Urothelium cell line (cell line): ENCODE measurements around the gene FAM107B.
A peak's percentile ranks its signal among the peaks of the same experiment; 100 is the strongest.
"Not testable (repeated sequence)": the region's sequence is repeated elsewhere in the genome, so short reads cannot be mapped to it uniquely, and the experiment has no call there.

Experiments
- DNase-seq: peaks from one replicate; pipeline ENCODE4 v3.0.0; 2011; ENCODE audit warnings: low spot score, mixed read lengths
- FAIRE-seq: peaks from 2 replicates; lab custom pipeline; 2011; peaks lifted over from hg19 to GRCh38; lab: Jason Lieb, UNC

FAM107B gene

DNA sequence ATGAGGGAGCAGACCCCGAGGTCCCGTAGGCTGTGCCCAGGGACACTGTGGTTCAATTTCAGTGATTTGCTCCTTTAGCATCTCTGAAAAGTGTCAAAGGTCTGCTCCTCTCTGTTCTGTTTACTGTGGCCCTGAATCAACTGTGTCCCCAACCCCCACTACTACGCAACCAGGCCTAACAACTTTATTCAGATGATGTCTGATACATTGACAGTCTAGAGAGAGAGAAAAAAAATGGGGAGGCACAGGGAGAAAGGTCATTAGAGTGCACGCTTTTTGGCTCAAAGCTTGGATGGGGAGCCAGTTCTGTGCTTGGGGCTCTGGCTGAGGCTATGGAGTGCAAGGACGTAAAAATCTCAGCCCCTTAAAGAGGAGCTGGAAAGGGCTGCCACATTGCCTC, 77.9 kb downstream of the FAM107B start:
- FAIRE-seq (no peak), DNase-seq (no peak)

DNA sequence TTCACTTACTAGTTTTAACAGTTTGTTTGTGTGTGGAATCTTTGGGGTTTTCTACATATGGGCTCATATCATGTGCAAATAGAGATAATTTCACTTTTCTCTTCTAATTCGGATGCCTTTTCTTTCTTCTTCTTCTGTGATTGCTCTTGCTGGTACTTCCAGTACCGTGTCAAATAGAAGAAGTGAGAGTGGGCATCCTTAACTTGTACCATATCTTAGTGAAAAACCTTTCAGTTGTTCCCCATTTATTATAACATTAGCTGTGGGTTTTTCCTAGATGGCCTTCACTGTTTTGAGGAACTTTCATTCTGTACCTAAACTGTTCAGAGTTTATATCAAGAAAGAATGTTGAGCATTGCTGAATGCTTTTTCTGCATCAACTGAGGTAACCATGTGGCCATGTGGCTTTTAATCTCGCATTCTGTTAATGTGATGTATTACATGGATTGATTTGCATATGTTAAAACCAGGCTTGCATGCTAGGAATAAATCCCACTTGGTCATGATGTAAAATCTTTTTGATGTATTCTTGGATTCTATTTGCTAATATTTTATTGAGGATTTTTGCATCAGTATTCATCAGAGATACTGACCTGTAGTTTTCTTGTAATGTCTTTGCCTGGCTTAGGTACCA, 78.7 kb downstream of the FAM107B start:
- FAIRE-seq (no peak), DNase-seq (no peak)

DNA sequence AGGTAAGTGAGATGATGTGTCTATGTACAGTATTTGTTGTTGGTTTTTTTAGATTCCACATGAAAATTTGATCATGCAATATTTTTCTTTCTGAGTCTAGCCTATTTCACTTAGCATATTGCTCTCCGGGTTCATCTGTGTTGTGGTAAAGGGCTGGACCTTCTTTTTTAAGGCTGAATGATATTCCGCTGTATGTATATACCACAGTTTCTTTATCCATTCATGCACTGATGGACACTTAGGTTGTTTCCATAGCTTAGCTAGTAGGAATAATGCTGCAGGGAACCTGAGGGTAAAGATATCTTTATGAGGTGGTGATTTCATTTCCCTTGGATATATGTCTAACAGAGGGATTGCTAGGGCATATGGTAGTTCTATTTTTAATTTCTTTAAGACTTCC, 80.8 kb downstream of the FAM107B start:
- no peak for DNase-seq
- FAIRE-seq: no peak

DNA sequence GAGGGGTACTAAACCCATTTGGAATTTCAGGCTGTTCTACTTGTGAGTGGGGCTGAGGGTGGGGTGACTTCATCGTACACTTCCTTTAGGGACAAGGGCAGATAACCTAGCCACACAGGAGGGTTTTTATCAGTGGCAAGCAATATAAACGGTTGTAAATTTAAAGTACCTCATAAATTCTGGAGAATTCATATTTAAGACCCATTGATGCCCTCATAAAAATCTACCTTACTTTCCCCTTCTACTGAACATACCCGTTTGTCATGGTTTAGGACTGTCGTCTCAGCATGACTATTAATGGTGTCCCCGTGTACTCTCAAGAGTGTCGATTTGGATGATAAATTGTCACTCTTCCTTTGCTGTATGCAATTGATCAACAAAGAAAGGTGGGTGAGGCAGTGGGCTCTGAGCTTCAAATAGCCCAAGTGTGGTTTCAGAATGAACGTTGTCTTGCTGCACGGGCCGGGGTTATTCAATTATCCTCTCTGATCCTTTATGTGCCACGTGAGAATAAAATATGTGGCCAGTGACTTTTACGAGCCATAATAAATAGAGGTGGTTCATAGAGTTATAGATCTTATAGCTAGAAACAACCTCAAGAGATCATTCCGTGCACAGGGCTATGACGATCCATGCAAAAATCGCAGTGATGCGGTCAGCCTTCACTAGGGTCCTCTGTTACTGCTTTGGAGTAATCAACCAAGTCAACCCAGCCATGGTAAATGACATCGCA, 82.2 kb downstream of the FAM107B start:
- no peak for FAIRE-seq

DNA sequence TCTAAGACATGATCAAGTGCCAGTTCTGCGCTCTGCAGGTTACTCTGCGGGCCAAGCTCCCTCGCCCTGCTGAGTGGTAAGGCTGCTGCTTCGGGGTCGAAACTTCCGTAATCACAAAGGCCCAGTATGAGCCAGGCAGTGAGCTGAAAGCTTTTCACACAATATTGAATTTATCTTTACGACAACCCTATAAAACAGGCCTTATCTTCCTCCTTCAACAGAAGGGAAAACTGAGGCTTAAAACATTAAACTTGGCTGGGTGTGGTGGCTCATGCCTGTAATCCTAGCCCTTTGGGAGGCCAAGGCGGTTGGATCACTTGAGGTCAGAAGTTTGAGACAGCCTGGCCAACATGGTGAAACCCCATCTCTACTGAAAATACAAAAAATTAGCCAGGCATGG, 83.3 kb downstream of the FAM107B start:
- DNase-seq (no peak), FAIRE-seq (no peak)

More for the DNA sequence above, 82.2 kb downstream of the FAM107B start:
- DNase-seq: no peak

DNA sequence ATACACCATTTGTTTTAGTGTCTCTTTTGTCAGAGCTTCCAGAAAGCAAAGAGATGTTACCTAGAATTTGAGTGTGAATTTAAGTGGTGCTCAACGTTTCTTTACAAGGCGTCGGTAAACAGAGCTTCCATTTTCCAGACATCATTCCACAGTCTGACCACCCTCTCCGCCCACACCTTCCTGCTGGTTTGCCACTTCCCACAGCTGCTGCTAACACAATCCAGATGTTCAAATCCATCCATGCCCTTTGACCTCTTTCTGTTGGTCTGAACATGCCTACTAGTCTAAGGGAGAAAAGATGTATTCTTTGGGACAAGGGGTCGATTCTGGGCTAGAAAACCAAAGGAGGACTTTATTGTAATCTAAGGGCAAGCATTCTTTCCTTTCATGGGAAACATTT, 86.1 kb downstream of the FAM107B start:
- FAIRE-seq: peak; percentile 40
- DNase-seq: no peak

DNA sequence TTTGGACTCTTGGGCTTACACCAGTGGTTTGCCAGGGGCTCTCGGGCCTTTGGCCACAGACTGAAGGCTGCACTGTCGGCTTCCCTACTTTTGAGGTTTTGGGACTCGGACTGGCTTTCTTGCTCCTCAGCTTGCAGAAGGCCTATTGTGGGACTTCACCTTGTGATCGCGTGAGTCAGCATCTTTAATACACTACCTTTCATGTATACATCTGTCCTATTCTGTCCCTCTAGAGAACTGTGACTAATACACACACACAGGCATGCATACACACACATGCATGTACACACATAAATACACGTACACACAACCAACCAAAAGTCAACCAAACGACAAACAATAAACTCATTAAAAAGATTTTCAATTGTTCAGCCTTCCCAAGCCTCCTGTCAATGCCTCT, 86.5 kb downstream of the FAM107B start:
- FAIRE-seq: peak; percentile 73
- DNase-seq: not testable (repeated sequence)

DNA sequence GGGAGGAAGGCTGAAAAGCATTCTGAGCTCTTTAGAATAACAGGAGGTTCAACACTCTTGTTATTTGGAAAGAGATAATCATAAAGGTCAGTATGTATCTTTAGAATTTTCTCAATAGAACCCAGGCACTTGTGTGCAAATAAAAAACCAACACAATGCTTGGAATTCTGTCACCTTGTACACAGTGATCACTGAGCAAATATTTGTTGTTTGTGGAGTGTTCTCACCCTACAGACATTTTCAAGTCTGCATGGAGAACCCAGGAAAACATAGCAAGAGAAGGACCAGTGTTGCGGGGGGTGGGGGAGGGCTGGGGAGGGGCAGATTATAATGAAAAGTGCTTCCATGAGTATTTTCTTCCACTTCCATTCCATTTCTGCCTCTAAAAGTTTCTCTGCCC, 87.4 kb downstream of the FAM107B start:
- FAIRE-seq (no peak), DNase-seq (no peak)

DNA sequence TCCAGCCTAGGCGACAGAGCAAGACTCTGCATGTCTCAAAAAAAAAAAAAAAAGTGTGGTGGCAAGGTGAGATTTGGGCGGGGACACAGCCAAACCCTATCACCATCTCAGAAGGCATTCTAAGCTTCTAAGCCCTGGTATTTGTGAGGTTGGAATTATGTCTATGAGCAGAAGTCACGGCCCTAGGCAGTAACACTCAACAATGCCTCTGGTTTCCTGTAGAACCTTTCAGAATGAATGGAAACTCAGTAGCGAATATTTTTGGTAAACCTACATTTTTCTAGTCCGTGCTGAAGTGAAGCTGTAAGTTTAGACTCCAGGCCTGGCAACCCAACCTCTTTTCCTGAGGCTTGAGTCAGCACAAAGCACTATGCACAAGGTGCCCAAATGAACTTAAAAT, 88.3 kb downstream of the FAM107B start:
- DNase-seq (no peak), FAIRE-seq (no peak)

DNA sequence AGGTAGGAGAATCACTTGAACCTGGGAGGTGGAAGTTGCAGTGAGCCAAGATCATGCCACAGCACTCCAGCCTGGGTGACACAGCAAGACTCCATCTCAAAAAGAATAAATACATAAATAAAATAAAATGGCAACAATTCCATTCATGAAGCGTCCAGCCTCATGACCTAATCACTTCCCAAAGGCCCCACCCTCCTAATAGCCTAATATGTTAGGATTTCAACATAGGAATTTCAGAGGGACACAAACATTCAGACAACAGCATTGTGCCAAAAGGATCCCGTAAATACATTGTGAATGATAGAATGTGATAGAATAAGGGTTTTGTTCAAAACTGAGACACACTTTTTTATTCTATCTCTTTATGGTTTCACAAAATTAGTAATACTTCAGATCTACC, 90.3 kb downstream of the FAM107B start:
- DNase-seq (no peak), FAIRE-seq (no peak)

DNA sequence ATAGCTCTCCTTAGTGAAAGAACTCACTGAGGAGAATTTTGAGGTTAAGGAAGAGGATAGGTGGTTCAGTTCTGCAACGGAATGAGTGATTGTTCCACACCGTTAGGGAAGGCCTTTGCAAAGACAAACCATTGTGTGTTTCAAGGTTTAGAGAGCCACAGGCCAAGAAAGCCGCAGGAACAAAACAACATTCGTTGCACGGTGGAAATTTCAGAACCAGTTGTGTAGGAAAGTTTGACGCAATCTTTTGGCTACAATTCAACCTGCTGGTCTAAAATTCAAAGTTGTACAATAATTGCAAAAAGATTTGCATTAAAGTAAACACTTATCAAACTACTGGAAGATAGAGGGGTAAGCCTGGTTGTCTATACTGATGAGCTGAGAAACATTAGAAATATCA, 91.4 kb downstream of the FAM107B start:
- FAIRE-seq (no peak), DNase-seq (no peak)

DNA sequence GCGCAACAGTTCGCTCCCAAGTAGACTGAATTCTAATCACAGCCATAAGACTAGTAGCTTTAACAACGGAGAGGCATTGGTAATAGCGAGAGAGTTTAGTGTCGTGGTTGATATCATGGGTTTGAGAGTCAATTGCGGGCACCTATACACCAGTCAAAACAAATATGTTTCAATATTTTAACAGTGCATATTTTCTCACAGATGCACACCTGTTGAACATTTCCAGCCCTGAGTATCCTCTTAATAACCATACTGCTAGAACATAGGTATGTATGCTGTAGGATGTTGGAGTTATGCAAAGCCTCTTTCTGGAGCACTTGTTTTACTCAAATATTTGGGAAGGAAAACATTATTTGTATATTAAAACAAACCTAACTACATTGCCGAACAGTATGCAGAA, 92.9 kb downstream of the FAM107B start:
- FAIRE-seq (no peak), DNase-seq (no peak)

DNA sequence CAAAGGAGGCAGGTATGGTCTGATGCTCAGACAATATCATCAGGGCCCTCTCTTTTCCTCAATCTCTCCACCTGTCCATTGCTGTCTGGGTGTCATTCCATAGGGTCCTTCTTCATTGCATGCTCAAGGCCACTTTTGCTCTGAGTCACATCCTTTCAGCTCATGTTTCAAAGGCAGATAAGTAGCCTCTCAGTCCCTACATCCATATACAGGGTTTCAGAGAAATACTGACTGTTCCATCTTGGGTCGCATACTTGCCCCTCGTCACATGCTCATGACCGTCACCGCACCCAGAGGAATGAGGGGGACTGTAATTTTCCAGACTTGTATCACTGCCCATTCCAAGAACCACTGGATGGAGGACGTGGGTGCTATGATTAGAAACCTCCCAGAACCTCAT, 93.4 kb downstream of the FAM107B start:
- no peak for FAIRE-seq
- DNase-seq: no peak

DNA sequence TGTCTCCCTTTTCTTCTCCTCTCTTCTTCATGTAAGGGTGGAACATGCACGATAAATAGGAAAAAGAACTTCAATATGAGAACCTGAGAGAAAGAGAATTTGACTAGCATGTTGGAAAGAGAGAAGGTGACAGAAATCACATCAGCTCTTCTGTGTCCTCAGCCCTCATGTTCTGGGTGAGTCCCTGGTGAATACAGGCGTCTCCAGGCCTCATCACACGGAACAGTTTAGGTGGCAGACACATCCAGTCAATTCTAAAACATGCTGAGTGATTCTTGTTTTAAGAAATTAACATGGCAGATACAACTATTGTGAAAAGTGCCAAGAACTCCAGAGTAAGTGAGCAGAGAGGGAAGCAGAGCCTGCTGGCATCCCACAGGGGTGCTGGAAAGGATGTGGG, 96.1 kb downstream of the FAM107B start:
- FAIRE-seq: no peak
- DNase-seq: no peak

DNA sequence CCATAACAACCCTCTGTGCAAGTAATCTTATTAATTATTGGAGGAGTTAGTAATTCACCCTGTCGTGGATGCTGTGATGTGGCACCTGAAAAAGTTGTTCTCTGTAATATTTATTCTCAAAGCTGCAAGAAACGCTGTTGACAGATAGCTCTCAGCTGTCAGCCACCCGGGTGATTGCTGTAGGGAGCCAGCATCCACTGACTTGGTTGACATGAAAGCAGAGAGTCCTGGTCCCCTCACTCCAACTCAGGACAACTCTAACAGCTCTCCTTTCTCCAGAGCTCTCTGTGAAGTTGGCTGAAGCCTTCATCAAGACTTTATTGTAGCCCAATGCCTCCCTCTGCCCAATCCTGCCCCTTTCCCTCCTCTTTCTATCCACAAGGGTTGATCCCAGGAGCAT, 98.0 kb downstream of the FAM107B start:
- no peak for DNase-seq
- FAIRE-seq: no peak

DNA sequence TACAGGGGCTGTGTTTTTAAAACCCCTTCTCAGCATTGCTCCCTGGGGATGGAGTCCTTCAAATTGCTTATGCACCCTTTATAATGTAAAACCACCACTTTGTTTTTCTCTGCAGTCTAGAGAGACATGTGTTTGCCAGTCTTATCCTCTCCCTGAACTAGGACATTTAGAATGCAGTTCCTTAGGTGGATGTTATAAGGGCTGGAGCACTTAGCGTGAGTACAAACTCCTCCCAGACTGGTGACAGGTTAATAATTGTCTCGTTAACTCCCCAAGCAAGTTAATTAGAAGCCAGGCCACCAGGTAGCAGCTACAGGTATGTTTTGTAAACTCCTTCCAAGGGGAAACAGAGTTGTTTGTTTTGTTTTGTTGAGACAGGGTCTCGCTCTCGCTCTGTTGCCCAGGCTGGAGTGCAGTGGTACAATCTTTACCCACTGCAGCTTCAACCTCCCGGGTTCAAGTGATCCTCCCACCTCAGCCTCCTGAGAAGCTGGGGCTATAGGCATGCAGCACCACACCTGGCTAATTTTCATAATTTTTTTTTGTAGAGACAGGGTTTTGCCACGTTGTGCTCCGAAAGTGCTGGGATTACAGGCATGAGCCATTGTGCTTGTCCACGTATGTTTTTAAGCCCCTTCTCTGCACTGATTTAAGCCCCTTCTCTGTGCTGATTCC, 100.2 kb downstream of the FAM107B start:
- FAIRE-seq: no peak
- DNase-seq: no peak

DNA sequence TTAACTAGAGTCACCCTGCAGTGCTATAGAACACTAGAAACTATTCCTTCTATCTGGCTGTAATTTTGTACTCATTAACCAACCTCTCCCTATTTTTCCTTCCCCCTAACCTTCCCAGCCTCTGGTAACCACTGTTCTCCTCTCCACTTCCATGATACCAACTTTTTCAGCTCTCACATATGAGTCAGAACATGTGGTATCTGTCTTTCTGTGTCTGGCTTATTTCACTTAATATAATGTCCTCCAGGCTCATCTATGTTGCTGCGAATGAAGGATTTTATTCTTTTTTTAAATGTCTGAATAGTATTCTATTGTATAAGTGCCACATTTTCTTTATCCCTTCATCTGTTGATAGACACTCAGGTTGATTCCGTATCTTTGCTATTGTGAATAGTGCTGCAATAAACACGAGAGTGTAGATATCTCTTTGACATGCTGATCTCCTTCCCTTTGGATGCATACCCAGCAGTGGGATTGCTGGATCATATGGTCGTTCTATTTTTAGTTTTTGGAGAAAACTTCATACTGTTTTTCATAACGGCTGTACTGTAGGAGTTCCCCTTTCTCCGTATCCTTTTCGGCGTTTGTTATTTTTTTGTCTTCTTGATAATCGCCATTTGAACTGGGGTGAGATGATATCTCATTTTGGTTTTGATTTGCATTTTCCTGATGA, 101.4 kb downstream of the FAM107B start:
- no peak for FAIRE-seq
- no peak for DNase-seq

DNA sequence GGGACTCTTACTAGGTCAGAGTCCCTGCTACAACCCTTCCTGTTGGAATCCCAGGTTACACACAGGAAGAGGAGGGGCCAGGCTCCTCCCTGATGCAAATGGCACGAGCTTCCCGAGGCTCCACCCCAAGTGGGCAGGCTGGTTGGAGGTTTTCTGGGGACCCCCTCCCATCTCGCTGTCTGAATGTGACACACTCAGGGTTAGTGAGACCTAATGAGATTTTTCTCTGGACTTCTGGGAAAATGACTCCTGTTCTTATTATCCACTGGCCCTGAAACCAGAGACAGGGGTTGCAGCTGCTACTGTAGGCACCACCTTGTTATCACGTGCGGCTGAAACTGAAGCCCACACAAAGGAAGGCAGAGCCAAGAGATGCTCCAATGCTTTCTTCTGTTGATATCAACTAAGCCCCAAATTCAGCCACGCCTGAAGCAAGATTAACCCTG, 103.3 kb downstream of the FAM107B start:
- no peak for FAIRE-seq

DNA sequence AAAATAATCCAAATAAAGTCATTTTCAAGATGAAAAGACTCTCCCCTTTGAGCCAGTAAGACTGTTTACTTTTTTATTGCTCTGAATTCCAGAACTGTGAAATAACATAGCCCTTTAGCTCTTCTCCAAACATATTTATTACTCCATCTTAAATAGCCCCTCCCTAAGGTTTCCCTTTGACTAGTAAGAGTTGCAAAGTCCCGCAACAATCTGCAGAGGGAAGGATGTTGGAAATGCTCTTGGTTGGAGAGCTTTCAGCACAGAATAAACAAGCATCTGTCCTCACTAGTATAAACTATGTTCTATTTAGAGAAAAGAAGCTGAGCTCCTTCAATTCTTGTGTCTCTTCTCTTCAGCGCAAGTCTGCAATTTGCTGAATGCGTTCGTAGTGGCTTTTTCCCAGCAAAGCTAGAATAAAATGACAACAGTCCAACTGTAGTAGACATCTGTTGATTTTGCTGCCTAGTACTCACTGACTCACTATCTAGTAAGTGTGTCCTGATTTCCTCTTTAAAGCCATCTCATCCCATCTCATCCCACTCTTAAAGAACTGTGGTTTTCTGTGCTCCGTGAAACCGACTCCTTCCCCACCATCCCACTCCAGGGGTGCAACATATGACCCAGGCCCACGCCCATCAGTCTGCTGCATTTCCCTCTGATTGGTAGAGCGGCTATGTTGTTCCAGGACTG, 104.0 kb downstream of the FAM107B start:
- no peak for DNase-seq
- no peak for FAIRE-seq

More for the DNA sequence above, 103.3 kb downstream of the FAM107B start:
- no peak for DNase-seq

DNA sequence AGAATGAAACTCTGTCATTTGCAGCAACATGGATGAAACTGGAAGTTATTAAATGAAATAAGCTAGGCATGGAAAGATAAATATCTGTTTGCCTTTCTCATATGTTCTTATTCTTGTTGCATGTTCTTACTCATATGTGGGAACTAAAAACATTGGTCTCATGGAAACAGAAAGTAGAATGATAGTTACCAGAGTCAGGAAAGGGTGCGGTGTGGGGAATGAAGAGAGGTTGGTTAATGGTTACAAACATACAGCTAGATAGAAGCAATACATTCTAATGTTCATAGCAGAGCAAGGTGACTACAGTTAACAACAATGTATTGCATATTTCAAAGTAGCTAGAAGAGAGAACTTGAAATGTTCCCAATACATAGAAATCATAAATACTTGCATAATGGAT, 105.1 kb downstream of the FAM107B start:
- no peak for FAIRE-seq

DNA sequence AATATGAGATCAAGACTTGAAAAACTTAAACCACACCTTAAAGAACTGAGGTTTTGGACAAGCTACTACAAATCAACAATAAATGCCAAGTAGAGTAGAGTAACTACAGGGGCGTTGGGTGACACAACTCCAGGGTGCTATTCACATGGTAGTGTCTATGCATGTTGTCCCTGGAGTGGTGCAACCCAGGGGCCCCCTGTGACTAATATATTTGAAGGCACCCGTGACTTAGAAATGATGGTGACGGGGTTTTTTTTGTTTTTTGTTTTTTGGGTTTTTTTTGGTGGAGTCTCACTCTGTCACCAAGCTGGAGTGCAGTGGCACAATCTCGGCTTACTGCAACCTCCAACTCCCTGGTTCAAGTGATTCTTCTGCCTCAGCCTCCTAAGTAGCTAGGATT, 106.9 kb downstream of the FAM107B start:
- DNase-seq: no peak
- no peak for FAIRE-seq

More for the DNA sequence above, 105.1 kb downstream of the FAM107B start:
- no peak for DNase-seq
